ENCODE measurements around the gene CCRL2. TPM values are rescaled to one million over a fixed set of nuclear protein-coding genes. Genes with fewer than 3 reads are reported as not detected.

Gene CCRL2
- total RNA-seq, 1 experiment from 2014 or later = 1.2 TPM

- BruUV-seq (replicated peaks) = no TSS peak
- Histone ChIP-seq H2AFZ (no peak overlapping the region), H3K27me3 (ENCODE audit: insufficient read depth, low read depth) (no peaks in the 10 kb centered on the region), H3K4me2 (peak overlapping the region; percentile 71), H3F3A (ENCODE audit: insufficient read depth, low read depth) (peaks cover 54% of the 10 kb centered on the region), H3K79me2 (ENCODE audit: low read depth) (peaks cover 33% of the 10 kb centered on the region), H3K4me1 (replicated peaks; ENCODE audit: insufficient read depth) (peaks cover 71% of the 10 kb centered on the region), H3K9me2 (ENCODE audit: insufficient read depth) (no peaks in the 10 kb centered on the region), H4K20me1 (ENCODE audit: insufficient read depth) (no peaks in the 10 kb centered on the region), H3K9me3 (ENCODE audit: insufficient read depth, low read depth) (no peaks in the 10 kb centered on the region), H3K27ac (peak overlapping the region; percentile 95), H3K4me3 (no peak overlapping the region), H3K36me3 (ENCODE audit: low read depth) (no peaks in the 10 kb centered on the region)
- intact Hi-C loops (cut with micrococcal nuclease; ENCODE audit: unreplicated experiment) = no loop called here
- CTCF ChIA-PET = no interaction called here
- POLR2A ChIA-PET (ENCODE audit: unreplicated experiment) = no interaction called here
- DNase-seq = no peak
- TF ChIP-seq, protein P1, sequence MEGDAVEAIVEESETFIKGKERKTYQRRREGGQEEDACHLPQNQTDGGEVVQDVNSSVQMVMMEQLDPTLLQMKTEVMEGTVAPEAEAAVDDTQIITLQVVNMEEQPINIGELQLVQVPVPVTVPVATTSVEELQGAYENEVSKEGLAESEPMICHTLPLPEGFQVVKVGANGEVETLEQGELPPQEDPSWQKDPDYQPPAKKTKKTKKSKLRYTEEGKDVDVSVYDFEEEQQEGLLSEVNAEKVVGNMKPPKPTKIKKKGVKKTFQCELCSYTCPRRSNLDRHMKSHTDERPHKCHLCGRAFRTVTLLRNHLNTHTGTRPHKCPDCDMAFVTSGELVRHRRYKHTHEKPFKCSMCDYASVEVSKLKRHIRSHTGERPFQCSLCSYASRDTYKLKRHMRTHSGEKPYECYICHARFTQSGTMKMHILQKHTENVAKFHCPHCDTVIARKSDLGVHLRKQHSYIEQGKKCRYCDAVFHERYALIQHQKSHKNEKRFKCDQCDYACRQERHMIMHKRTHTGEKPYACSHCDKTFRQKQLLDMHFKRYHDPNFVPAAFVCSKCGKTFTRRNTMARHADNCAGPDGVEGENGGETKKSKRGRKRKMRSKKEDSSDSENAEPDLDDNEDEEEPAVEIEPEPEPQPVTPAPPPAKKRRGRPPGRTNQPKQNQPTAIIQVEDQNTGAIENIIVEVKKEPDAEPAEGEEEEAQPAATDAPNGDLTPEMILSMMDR (conservative IDR thresholded peaks at IDR 0.05) = no peak
- no peak for TF ChIP-seq EZH2 (IDR thresholded peaks at IDR 0.05; ENCODE audit: low read depth)
Observed at GRCh38 chr3:46395766-46396530, 11.1 kb upstream of the CCRL2 start.

DNA sequence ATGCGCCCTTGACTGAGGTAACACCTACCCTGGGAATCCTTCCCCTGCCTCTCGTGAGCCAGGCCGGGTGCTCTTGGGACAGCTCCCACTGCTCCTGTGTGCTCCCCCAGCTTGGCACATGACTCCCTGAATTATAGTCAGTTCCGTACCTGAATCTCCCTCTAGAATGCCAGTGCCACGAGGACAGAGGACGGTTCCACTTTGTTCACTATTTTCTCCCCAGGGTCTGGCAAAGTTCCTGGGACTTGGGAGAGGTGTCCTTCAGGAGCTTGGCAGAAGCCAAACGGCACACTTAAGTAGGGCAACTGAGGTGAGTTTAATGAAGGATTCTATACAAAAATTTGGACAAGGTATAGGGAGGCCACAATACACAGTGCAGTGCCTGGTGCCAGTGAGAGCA, 9.9 kb upstream of the CCRL2 start:
- Histone ChIP-seq H3K27me3 (ENCODE audit: insufficient read depth, low read depth) (no peaks in the 10 kb centered on the region), H3K4me2 (no peak overlapping the region), H3K4me1 (replicated peaks; ENCODE audit: insufficient read depth) (peaks cover 61% of the 10 kb centered on the region), H3K27ac (peak overlapping the region; percentile 95; the same call in 1 of the 2 replicates), H3K9me3 (ENCODE audit: insufficient read depth, low read depth) (no peaks in the 10 kb centered on the region), H3K79me2 (ENCODE audit: low read depth) (peaks cover 31% of the 10 kb centered on the region), H3K9me2 (ENCODE audit: insufficient read depth) (no peaks in the 10 kb centered on the region), H4K20me1 (ENCODE audit: insufficient read depth) (no peaks in the 10 kb centered on the region), H2AFZ (no peak overlapping the region), H3K4me3 (no peak overlapping the region), H3K36me3 (ENCODE audit: low read depth) (no peaks in the 10 kb centered on the region), H3F3A (ENCODE audit: insufficient read depth, low read depth) (peaks cover 43% of the 10 kb centered on the region)
- TF ChIP-seq EZH2 (IDR thresholded peaks at IDR 0.05; ENCODE audit: low read depth) = no peak
- TF ChIP-seq, protein P1 (conservative IDR thresholded peaks at IDR 0.05) = no peak
- CTCF ChIA-PET = no interaction called here
- no TSS peak for BruUV-seq (replicated peaks)
- DNase-seq = no peak
- intact Hi-C loops (cut with micrococcal nuclease; ENCODE audit: unreplicated experiment) = no loop called here
- POLR2A ChIA-PET (ENCODE audit: unreplicated experiment) = no interaction called here

GRCh38 chr3:46398186-46398955, 8.7 kb upstream of the CCRL2 start:
- CTCF ChIA-PET = no interaction called here

More at GRCh38 chr3:46398186-46398955, 8.7 kb upstream of the CCRL2 start:
- TF ChIP-seq, protein P1 (conservative IDR thresholded peaks at IDR 0.05) = no peak
- no peak for TF ChIP-seq EZH2 (IDR thresholded peaks at IDR 0.05; ENCODE audit: low read depth)
- Histone ChIP-seq H3K27me3 (ENCODE audit: insufficient read depth, low read depth) (no peaks in the 10 kb centered on the region), H3K4me2 (no peak overlapping the region), H3F3A (ENCODE audit: insufficient read depth, low read depth) (peaks cover 30% of the 10 kb centered on the region), H3K4me1 (replicated peaks; ENCODE audit: insufficient read depth) (peaks cover 48% of the 10 kb centered on the region), H3K9me2 (ENCODE audit: insufficient read depth) (no peaks in the 10 kb centered on the region), H3K79me2 (ENCODE audit: low read depth) (peaks cover 33% of the 10 kb centered on the region), H4K20me1 (ENCODE audit: insufficient read depth) (no peaks in the 10 kb centered on the region), H3K9me3 (ENCODE audit: insufficient read depth, low read depth) (0 out of 2 replicates have a peak, but pooled peaks cover 3% of the 10 kb centered on the region), H2AFZ (no peak overlapping the region), H3K36me3 (ENCODE audit: low read depth) (no peaks in the 10 kb centered on the region; the same call in 1 of the 2 replicates), H3K4me3 (no peak overlapping the region), H3K27ac (no peak overlapping the region)
- no TSS peak for BruUV-seq (replicated peaks)
- no peak for DNase-seq
- POLR2A ChIA-PET (ENCODE audit: unreplicated experiment) = no interaction called here
- intact Hi-C loops (cut with micrococcal nuclease; ENCODE audit: unreplicated experiment) = no loop called here
